Effector memory CD4-positive, alpha-beta T cell (primary cell): Measurements from ENCODE around the gene CCDC192.
A peak's percentile ranks its signal among the peaks of the same experiment; 100 is the strongest.
"Not testable (repeated sequence)": the region's sequence is repeated elsewhere in the genome, so short reads cannot be mapped to it uniquely, and the experiment has no call there.

Experiments
- DNase-seq, 3 donors: peaks; one replicate each; pipeline ENCODE4 v3.0.0-alpha.2; 2020
- H3K27ac ChIP-seq: 2 replicates; pipeline ENCODE4 v1.7.0; 2013; ENCODE audit warnings: mild to moderate bottlenecking, low read length, moderate library complexity; ENCODE audit not compliant: insufficient read depth, poor library complexity, severe bottlenecking
- H3K27me3 ChIP-seq: replicated peaks from 2 replicates; pipeline ENCODE4 v1.7.0; 2013; ENCODE audit warnings: mild to moderate bottlenecking, low read length; ENCODE audit not compliant: insufficient read depth, control insufficient read depth, poor library complexity, severe bottlenecking
- H3K36me3 ChIP-seq: 2 replicates; pipeline ENCODE4 v1.7.0; 2013; ENCODE audit warnings: mild to moderate bottlenecking, low read length, moderate library complexity; ENCODE audit not compliant: control insufficient read depth, insufficient read depth
- H3K4me1 ChIP-seq: 2 replicates; pipeline ENCODE4 v1.7.0; 2013; ENCODE audit warnings: low read length, mild to moderate bottlenecking; ENCODE audit not compliant: control insufficient read depth, insufficient read depth, poor library complexity, severe bottlenecking
- H3K4me3 ChIP-seq: 2 replicates; pipeline ENCODE4 v1.7.0; 2013; ENCODE audit warnings: low read length, low read depth, mild to moderate bottlenecking; ENCODE audit not compliant: insufficient read depth, poor library complexity, severe bottlenecking
- H3K9me3 ChIP-seq: 2 replicates; pipeline ENCODE4 v1.7.0; 2013; ENCODE audit warnings: mild to moderate bottlenecking, low read length, moderate library complexity; ENCODE audit not compliant: control insufficient read depth

CCDC192 gene

GRCh38 chr5:127777957-127778356 is 74.8 kb downstream of the CCDC192 start:
- H3K27ac ChIP-seq = no peak overlapping the region
- no peaks in the 10 kb centered on the region for H3K27me3 ChIP-seq
- no peaks in the 10 kb centered on the region for H3K9me3 ChIP-seq
- H3K36me3 ChIP-seq = no peaks in the 10 kb centered on the region
- no peak overlapping the region for H3K4me3 ChIP-seq
- no peak for DNase-seq
- no peaks in the 10 kb centered on the region for H3K4me1 ChIP-seq

GRCh38 chr5:127782450-127782849 is 79.3 kb downstream of the CCDC192 start:
- not testable (repeated sequence) for H3K4me3 ChIP-seq, H3K36me3 ChIP-seq, H3K4me1 ChIP-seq, H3K9me3 ChIP-seq, DNase-seq, H3K27me3 ChIP-seq, H3K27ac ChIP-seq

GRCh38 chr5:127785098-127785927 is 82.1 kb downstream of the CCDC192 start:
- peak in 1 of 3 donors; percentile 11 for DNase-seq
- H3K27ac ChIP-seq = peak overlapping the region; percentile 54
- no peaks in the 10 kb centered on the region for H3K9me3 ChIP-seq
- no peaks in the 10 kb centered on the region for H3K36me3 ChIP-seq
- H3K27me3 ChIP-seq = no peaks in the 10 kb centered on the region
- H3K4me3 ChIP-seq = no peak overlapping the region
- peaks cover 5% of the 10 kb centered on the region for H3K4me1 ChIP-seq

DNA sequence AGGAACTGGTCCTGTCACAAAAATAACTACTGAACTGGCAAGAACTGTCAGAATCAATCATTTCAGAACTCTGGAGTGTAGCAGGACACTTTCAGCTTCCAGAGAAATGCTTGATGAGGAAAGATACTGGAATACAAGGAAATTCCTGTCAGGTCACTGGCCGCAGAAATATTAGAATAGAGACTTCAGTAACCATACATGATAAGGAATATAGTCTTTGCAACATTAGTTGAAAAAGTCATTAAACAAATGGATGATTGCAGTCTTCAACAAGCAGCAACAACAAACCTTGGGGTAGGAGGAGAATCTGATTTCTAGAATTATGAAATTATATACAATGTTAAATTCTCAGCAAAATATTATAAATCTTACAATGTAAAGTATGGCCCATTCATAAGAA is 88.2 kb downstream of the CCDC192 start:
- DNase-seq = no peak
- peaks cover 1% of the 10 kb centered on the region for H3K4me1 ChIP-seq
- no peak overlapping the region for H3K4me3 ChIP-seq
- no peak overlapping the region for H3K27ac ChIP-seq
- no peaks in the 10 kb centered on the region for H3K27me3 ChIP-seq
- no peaks in the 10 kb centered on the region for H3K9me3 ChIP-seq
- H3K36me3 ChIP-seq = no peaks in the 10 kb centered on the region

GRCh38 chr5:127791908-127792307 is 88.7 kb downstream of the CCDC192 start:
- not testable (repeated sequence) for H3K36me3 ChIP-seq, H3K9me3 ChIP-seq, H3K4me3 ChIP-seq, DNase-seq, H3K4me1 ChIP-seq, H3K27me3 ChIP-seq, H3K27ac ChIP-seq

DNA sequence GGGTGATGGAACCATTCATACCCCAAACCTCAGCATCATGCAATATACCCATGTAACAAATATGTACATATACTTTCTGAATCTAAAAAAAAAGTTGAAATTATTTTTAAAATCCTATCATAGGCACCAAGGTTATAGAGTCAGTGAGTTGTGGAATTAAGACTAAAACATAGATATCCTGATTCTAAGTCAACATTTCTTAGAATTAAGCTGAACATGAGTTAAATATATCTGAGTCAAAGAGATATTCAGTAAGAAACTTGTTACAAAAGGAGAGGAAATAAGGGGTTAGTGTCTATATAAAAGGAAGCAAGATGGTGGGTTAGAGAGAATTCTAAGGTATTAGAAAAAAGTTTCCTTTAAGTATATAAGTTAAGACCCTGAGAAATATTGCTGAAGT is 89.9 kb downstream of the CCDC192 start:
- H3K9me3 ChIP-seq = no peaks in the 10 kb centered on the region
- DNase-seq = no peak
- H3K4me3 ChIP-seq = no peak overlapping the region
- no peaks in the 10 kb centered on the region for H3K27me3 ChIP-seq
- no peak overlapping the region for H3K27ac ChIP-seq
- no peaks in the 10 kb centered on the region for H3K4me1 ChIP-seq
- H3K36me3 ChIP-seq = no peaks in the 10 kb centered on the region

- Histone ChIP-seq H3K4me1 (no peaks in the 10 kb centered on the region), H3K9me3 (no peaks in the 10 kb centered on the region), H3K27ac (no peak overlapping the region), H3K27me3 (no peaks in the 10 kb centered on the region), H3K4me3 (no peak overlapping the region), H3K36me3 (no peaks in the 10 kb centered on the region)
- DNase-seq = no peak
Observed at GRCh38 chr5:127793879-127794278, 90.7 kb downstream of the CCDC192 start.

DNA sequence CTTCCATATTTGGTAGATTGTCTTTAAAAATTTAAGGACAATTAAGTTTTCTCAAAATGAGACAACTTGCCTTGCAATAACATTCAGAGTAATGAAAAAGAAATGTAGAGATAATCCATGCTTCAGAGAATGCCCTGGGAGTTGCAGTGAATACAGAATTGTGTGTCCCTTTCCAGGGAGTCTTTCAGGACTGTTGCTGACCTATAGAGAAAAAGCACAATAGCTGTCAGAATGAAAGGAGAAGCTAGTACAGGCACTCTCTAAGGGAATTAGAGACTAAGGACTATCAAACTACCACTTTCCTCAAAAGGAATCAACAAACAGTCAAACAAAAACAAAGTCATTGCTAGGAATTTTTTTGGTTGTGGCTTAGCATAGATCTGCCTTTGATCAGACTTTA is 93.0 kb downstream of the CCDC192 start:
- Histone ChIP-seq H3K4me3 (no peak overlapping the region), H3K9me3 (no peaks in the 10 kb centered on the region), H3K36me3 (no peaks in the 10 kb centered on the region), H3K4me1 (no peaks in the 10 kb centered on the region), H3K27ac (no peak overlapping the region), H3K27me3 (no peaks in the 10 kb centered on the region)
- DNase-seq = no peak

DNA sequence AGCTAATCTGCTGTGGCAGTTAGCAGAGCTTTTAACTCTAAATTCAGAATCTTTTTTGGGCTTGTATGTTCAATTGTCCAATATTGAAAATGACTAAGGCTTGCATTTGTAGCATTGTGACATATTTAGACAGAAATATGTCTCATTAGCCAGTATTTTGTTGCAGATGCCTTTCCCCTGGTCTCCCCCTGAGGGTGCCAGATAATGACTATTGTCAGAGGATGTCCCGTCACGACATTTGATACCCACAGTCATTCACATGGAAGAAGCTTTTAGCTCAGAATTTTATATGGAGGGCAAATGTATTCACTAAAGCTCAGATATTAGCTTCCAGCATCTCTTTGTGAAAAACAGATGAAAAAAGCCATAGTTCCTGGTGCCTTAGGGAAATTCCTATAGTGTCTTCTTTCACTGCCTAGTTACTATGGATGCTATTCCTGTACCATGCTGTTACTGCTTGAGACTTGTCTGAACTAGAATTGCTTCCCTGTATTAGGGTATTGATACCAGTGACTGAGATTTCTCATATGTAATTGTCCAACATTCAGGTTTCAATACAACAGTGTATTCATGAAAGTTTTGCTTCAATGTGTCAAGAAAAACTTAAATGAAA is 96.2 kb downstream of the CCDC192 start:
- Histone ChIP-seq H3K36me3 (no peaks in the 10 kb centered on the region), H3K27ac (no peak overlapping the region), H3K4me3 (no peak overlapping the region), H3K27me3 (no peaks in the 10 kb centered on the region), H3K4me1 (no peaks in the 10 kb centered on the region), H3K9me3 (no peaks in the 10 kb centered on the region)
- DNase-seq = no peak

GRCh38 chr5:127801751-127802476 is 98.7 kb downstream of the CCDC192 start:
- no peak overlapping the region for H3K27ac ChIP-seq
- H3K27me3 ChIP-seq = no peaks in the 10 kb centered on the region
- H3K4me1 ChIP-seq = no peaks in the 10 kb centered on the region
- no peak for DNase-seq
- H3K4me3 ChIP-seq = no peak overlapping the region
- H3K36me3 ChIP-seq = no peaks in the 10 kb centered on the region
- no peaks in the 10 kb centered on the region for H3K9me3 ChIP-seq
